Neutrophil (primary cell): ENCODE measurements around the gene ABHD2.

Experiments
- H3K27ac ChIP-seq: fragments of 200-600 bp; sonication (generic); 2 replicates; pipeline ENCODE4 v1.5.1; 2016; ENCODE audit warnings: mild to moderate bottlenecking, moderate library complexity
- H3K27me3 ChIP-seq: fragments of 200-600 bp; sonication (generic); 2 replicates; pipeline ENCODE4 v1.6.0; 2016; ENCODE audit warnings: mild to moderate bottlenecking
- H3K36me3 ChIP-seq: fragments of 200-600 bp; sonication (generic); 2 replicates; pipeline ENCODE4 v1.5.1; 2017
- H3K4me1 ChIP-seq, 2 experiments: fragments of 200-600 bp in 1 of 2; sonication (generic) in 1 of 2; 1 replicate in 1 of 2; 2 replicates in 1 of 2; pipeline versions ENCODE4 v1.5.1 to v1.6.1; 2013 to 2016; ENCODE audit warnings: low read depth in 1 of 2, low read length in 1 of 2, mild to moderate bottlenecking in 1 of 2, moderate library complexity in 1 of 2; ENCODE audit not compliant: control insufficient read depth in 1 of 2, insufficient read depth in 1 of 2
- H3K4me3 ChIP-seq, 2 experiments: fragments of 200-600 bp in 1 of 2; sonication (generic) in 1 of 2; 1 replicate in 1 of 2; 2 replicates in 1 of 2; pipeline ENCODE4 v1.5.1; 2013 to 2016; ENCODE audit warnings: low read depth in 1 of 2, low read length in 1 of 2, mild to moderate bottlenecking in 1 of 2, moderate library complexity in 1 of 2
- H3K9me3 ChIP-seq: fragments of 200-600 bp; sonication (generic); 2 replicates; pipeline ENCODE4 v1.5.1; 2016
- CTCF ChIP-seq: fragments of 200-600 bp; sonication (generic); IDR thresholded peaks from 2 replicates; pipeline ENCODE4 v1.5.1; 2016; ENCODE audit warnings: antibody characterized with exemption

The ABHD2 gene

DNA sequence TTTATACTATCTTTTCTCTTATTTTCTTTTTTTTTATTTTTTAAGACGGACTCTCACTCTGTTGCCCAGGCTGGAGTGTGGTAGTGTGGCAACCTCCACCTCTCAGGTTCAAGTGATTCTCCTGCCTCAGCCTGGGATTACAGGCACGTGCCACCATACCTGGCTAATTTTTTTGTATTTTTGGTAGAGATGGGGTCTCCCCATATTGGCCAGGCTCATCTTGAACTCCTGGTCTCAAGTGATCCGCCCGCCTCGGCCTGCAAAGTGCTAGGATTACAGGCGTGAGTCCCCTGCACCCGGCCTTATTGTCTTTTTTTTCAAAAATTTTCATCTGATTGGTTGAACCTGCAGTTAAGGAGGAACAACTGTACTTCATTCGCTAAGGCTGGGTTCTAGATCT, 21.8 kb downstream of the ABHD2 start:
- Histone ChIP-seq H3K9me3 (no peaks in the 10 kb centered on the region), H3K4me3 (no peak overlapping the region), H3K4me1 (peaks cover 22 to 26% of the 10 kb centered on the region in 2 experiments), H3K27ac (no peak overlapping the region), H3K27me3 (no peaks in the 10 kb centered on the region), H3K36me3 (peaks cover 40% of the 10 kb centered on the region)
- TF ChIP-seq CTCF: no peak

DNA sequence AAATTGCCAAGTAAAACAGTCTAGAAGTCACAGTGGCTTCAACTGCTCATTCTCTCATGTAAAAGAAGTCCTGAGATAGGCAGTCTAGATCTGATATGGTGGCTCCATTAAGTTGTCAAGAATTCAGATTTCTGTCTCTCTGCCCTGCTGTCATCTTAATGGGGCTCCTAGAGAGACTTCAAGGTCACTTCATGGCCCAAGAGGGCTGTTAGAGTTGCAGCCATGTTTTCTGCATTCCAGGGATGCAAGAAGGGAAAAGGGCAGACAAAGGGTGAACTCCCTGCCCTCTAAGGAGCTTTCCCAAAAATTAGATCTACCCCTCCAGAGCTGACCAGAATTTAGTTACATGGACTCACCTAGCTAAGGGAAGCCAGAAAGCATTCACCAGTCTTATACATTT, 23.1 kb downstream of the ABHD2 start:
- Histone ChIP-seq H3K4me1 (peaks cover 22 to 26% of the 10 kb centered on the region in 2 experiments), H3K36me3 (peaks cover 41% of the 10 kb centered on the region), H3K9me3 (no peaks in the 10 kb centered on the region), H3K27me3 (no peaks in the 10 kb centered on the region), H3K27ac (no peak overlapping the region), H3K4me3 (no peak overlapping the region)
- TF ChIP-seq CTCF: no peak

- Histone ChIP-seq H3K4me3 (no peak overlapping the region), H3K27ac (peak overlapping the region; percentile 49), H3K9me3 (no peaks in the 10 kb centered on the region), H3K4me1 (peaks cover 22 to 26% of the 10 kb centered on the region in 2 experiments), H3K36me3 (peaks cover 46% of the 10 kb centered on the region), H3K27me3 (no peaks in the 10 kb centered on the region)
- TF ChIP-seq CTCF: no peak
Measured at GRCh38 chr15:89111961-89112340, 23.7 kb downstream of the ABHD2 start.

DNA sequence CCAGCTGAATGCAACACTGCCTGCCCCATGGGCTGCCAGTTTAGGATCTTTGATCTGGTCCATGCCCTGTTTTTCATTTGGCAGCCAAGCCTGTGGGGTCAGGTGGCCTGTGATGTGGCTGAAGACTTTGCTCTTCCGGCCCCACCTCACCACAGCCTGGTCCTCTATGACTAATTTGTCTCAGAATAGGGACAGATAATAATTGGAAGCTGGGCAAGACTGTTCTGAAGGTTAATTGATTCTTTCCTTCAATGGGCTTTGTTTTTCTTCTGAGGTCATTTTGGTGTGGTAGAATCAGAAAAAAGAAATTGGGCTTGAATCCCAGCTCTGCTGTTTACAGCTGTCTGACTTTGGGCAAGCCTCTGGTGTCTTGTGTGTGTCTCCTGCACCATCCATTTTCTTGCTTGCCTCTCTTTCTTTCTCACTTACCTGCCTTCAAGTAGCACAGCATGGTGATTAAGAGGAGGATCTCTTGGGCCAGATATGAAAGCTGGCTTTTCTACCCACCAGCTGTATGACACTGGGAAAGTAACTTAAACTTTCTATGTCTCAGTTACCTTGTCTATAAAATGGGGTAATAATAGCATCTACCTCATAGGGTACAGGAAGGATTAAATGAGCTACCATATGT, 24.2 kb downstream of the ABHD2 start:
- Histone ChIP-seq H3K27ac (peak overlapping the region; percentile 49), H3K4me1 (peaks cover 25 to 27% of the 10 kb centered on the region in 2 experiments), H3K27me3 (no peaks in the 10 kb centered on the region), H3K36me3 (peaks cover 51% of the 10 kb centered on the region), H3K9me3 (no peaks in the 10 kb centered on the region), H3K4me3 (no peak overlapping the region)
- TF ChIP-seq CTCF: no peak

DNA sequence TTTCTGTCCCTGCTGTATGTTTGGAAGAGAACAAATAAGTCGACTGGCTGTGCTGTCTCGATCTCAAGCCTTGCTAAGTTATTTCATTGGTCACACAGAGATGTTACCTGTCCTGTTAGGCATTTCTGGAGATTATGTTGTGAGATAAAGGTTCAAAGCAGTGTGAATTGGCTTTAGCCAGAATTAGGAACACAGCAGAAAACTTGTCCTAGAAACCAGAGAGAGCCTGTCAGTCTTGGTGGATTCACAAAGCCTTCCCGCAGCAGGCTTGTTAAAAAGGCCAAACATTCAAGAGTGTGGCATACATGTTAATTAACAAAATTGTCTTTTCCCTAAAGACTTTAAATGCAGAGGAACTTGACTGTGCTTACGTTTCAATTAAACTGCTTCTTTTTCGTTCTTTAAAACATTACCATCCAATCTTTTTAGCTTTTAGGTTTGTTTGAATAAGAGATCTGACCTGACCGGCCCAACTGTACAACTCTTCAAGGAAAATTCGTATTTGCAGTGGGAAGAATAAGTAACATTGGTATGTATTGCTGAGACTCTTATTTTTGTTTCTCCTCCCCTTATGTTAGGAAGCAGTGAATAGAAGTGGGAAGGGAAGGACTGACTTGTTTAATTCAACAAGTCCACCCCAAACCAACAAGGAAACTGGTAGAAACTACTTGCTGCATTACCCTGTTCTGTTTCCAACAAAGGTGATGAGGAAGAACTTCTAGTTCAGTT, 25.2 kb downstream of the ABHD2 start:
- no peaks in the 10 kb centered on the region for H3K27me3 ChIP-seq
- no peak overlapping the region for H3K4me3 ChIP-seq
- H3K9me3 ChIP-seq: no peaks in the 10 kb centered on the region
- peak overlapping the region; percentile 49 for H3K27ac ChIP-seq
- H3K36me3 ChIP-seq: peaks cover 49% of the 10 kb centered on the region
- H3K4me1 ChIP-seq: peaks cover 27% of the 10 kb centered on the region in 2 experiments
- no peak for TF ChIP-seq CTCF
